ENCODE measurements around the gene LRCH1.
"Not testable (repeated sequence)": the region's sequence is repeated elsewhere in the genome, so short reads cannot be mapped to it uniquely, and the experiment has no call there.

The LRCH1 gene

GRCh38 chr13:46753917-46754316 lies 200.9 kb downstream of the LRCH1 start:
- H3K4me3 ChIP-seq (ENCODE audit: low read depth, low read length): no peak overlapping the region
- ChIA-PET POLR2A (no interaction called here), CTCF (interaction anchor here (1.7 kb wide), 1 partner anchor 9 kb away, joined by 6 read pairs; no protein-coding TSS in a partner anchor)
- no peak for DNase-seq (ENCODE audit: low read depth, low spot score)
- TF ChIP-seq CTCF (IDR thresholded peaks at IDR 0.05; ENCODE audit: insufficient read depth, low read length, missing control alignments): no peak

GRCh38 chr13:46754812-46755211 lies 201.8 kb downstream of the LRCH1 start:
- TF ChIP-seq CTCF (IDR thresholded peaks at IDR 0.05; ENCODE audit: insufficient read depth, low read length, missing control alignments): no peak
- ChIA-PET CTCF (interaction anchor here (1.7 kb wide), 1 partner anchor 9 kb away, joined by 6 read pairs; no protein-coding TSS in a partner anchor), POLR2A (no interaction called here)
- DNase-seq (ENCODE audit: low read depth, low spot score): no peak
- no peak overlapping the region for H3K4me3 ChIP-seq (ENCODE audit: low read depth, low read length)

- POLR2A ChIA-PET; CTCF ChIA-PET; DNase-seq (ENCODE audit: low read depth, low spot score); H3K4me3 ChIP-seq (ENCODE audit: low read depth, low read length): not testable (repeated sequence)
Observed at GRCh38 chr13:46755508-46755907, 202.5 kb downstream of the LRCH1 start.

- ChIA-PET CTCF (no interaction called here), POLR2A (no interaction called here)
- H3K4me3 ChIP-seq (ENCODE audit: low read depth, low read length): no peak overlapping the region
- DNase-seq (ENCODE audit: low read depth, low spot score): no peak
- no peak for TF ChIP-seq CTCF (IDR thresholded peaks at IDR 0.05; ENCODE audit: insufficient read depth, low read length, missing control alignments)
Observed at GRCh38 chr13:46756977-46757376, 204.0 kb downstream of the LRCH1 start.

- no peak for TF ChIP-seq CTCF (IDR thresholded peaks at IDR 0.05; ENCODE audit: insufficient read depth, low read length, missing control alignments)
- ChIA-PET CTCF (no interaction called here), POLR2A (no interaction called here)
- H3K4me3 ChIP-seq (ENCODE audit: low read depth, low read length): no peak overlapping the region
- no peak for DNase-seq (ENCODE audit: low read depth, low spot score)
Observed at GRCh38 chr13:46757640-46758039, 204.7 kb downstream of the LRCH1 start.

GRCh38 chr13:46759846-46760245 lies 206.9 kb downstream of the LRCH1 start:
- ChIA-PET CTCF (no interaction called here), POLR2A (no interaction called here)
- no peak for DNase-seq (ENCODE audit: low read depth, low spot score)
- no peak overlapping the region for H3K4me3 ChIP-seq (ENCODE audit: low read depth, low read length)
- TF ChIP-seq CTCF (IDR thresholded peaks at IDR 0.05; ENCODE audit: insufficient read depth, low read length, missing control alignments): no peak

GRCh38 chr13:46761174-46761573 lies 208.2 kb downstream of the LRCH1 start:
- POLR2A ChIA-PET: no interaction called here
- CTCF ChIA-PET: interaction anchor here (0.9 to 3.2 kb wide), 2 partner anchors 10 to 15 kb away, joined by 3 to 26 read pairs; no protein-coding TSS in a partner anchor
- H3K4me3 ChIP-seq (ENCODE audit: low read depth, low read length): no peak overlapping the region
- DNase-seq (ENCODE audit: low read depth, low spot score): no peak
- no peak for TF ChIP-seq CTCF (IDR thresholded peaks at IDR 0.05; ENCODE audit: insufficient read depth, low read length, missing control alignments)

All from AG04449 (cell line).